Fibroblast of lung (primary cell): Measurements from ENCODE around the gene SUMO2. TPM values are rescaled to one million over a fixed set of nuclear protein-coding genes. Genes with fewer than 3 reads are reported as not detected.
"Not testable (repeated sequence)": the region's sequence is repeated elsewhere in the genome, so short reads cannot be mapped to it uniquely, and the experiment has no call there.

Source experiments
- DNase-seq, 2 donors: peaks; one replicate each; pipeline versions ENCODE4 v3.0.0 to v3.0.0-alpha.2; 2010; ENCODE audit warnings: low read depth in 2 of 2
- H2AFZ ChIP-seq: 2 replicates; pipeline ENCODE4 v1.5.1; 2012; ENCODE audit warnings: low read length, control low read depth, inconsistent platforms
- H3K27ac ChIP-seq: 2 replicates; pipeline ENCODE4 v1.5.1; 2011; ENCODE audit warnings: low read length, control low read depth; ENCODE audit not compliant: insufficient read depth
- H3K27me3 ChIP-seq: 2 replicates; pipeline ENCODE4 v1.5.1; 2011; ENCODE audit warnings: mild to moderate bottlenecking, low read length; ENCODE audit not compliant: control insufficient read depth, insufficient read depth
- H3K36me3 ChIP-seq: 2 replicates; pipeline ENCODE4 v1.5.1; 2011; ENCODE audit warnings: low read length; ENCODE audit not compliant: control insufficient read depth, insufficient read depth
- H3K4me1 ChIP-seq: 2 replicates; pipeline ENCODE4 v1.5.1; 2011; ENCODE audit warnings: low read length; ENCODE audit not compliant: control insufficient read depth, insufficient read depth; ENCODE audit errors: extremely low read depth
- H3K4me2 ChIP-seq: 2 replicates; pipeline ENCODE4 v1.5.1; 2011; ENCODE audit warnings: low read length, control low read depth; ENCODE audit not compliant: insufficient read depth; ENCODE audit errors: extremely low read depth
- H3K4me3 ChIP-seq, 4 experiments: fragments of 200-600 bp in 1 of 4; sonication (generic) in 1 of 4; replicated peaks in 1 of 4; 2 replicates each; pipeline ENCODE4 v1.5.1; 2011 to 2016; ENCODE audit warnings: low read length in 4 of 4, low read depth in 3 of 4, mild to moderate bottlenecking in 3 of 4, control low read depth in 2 of 4, inconsistent platforms in 1 of 4, mixed read lengths in 1 of 4; ENCODE audit not compliant: insufficient read depth in 1 of 4; ENCODE audit errors: control extremely low read depth in 1 of 4
- H3K79me2 ChIP-seq: 2 replicates; pipeline ENCODE4 v1.5.1; 2012; ENCODE audit warnings: mild to moderate bottlenecking, low read length, inconsistent platforms; ENCODE audit not compliant: control insufficient read depth, insufficient read depth
- H3K9ac ChIP-seq: 2 replicates; pipeline ENCODE4 v1.5.1; 2011; ENCODE audit warnings: mild to moderate bottlenecking, low read length, control low read depth; ENCODE audit not compliant: insufficient read depth
- H3K9me3 ChIP-seq: 2 replicates; pipeline ENCODE4 v1.5.1; 2012; ENCODE audit warnings: low read depth, low read length; ENCODE audit not compliant: control insufficient read depth, insufficient read depth
- H4K20me1 ChIP-seq: 2 replicates; pipeline ENCODE4 v1.5.1; 2011; ENCODE audit warnings: low read length; ENCODE audit not compliant: control insufficient read depth, insufficient read depth; ENCODE audit errors: extremely low read depth
- CTCF ChIP-seq, 2 donors: IDR thresholded peaks in 1 of 2; conservative IDR thresholded peaks in 1 of 2; 1 replicate in 1 of 2; 2 replicates in 1 of 2; pipeline ENCODE4 v1.5.1; 2011 to 2012; ENCODE audit warnings: low read length in 2 of 2, control low read depth in 1 of 2, inconsistent platforms in 1 of 2, low read depth in 1 of 2, mild to moderate bottlenecking in 1 of 2
- EZH2 ChIP-seq: IDR thresholded peaks from 2 replicates; pipeline ENCODE4 v1.5.1; 2012; ENCODE audit warnings: low read length, control low read depth, mild to moderate bottlenecking; ENCODE audit errors: missing control alignments
- polyA plus RNA-seq, 2 donors: library from polyadenylated mRNA; depleted of rRNA in 1 of 2; stranded (reverse) in 1 of 2; unstranded in 1 of 2; fragments of >200 nt; gene quantifications; 2 replicates each; pipeline ENCODE4 v1.2.1, GENCODE V29; 2011 to 2012; ENCODE audit warnings: missing spikeins in 1 of 2
- total RNA-seq: library from RNA; depleted of rRNA; stranded (reverse); fragments of >200 nt; gene quantifications from 2 replicates; pipeline ENCODE4 v1.2.1, GENCODE V29; 2014

SUMO2 gene
- total and polyA plus RNA-seq, 2 donors (not counting 1 experiment from before 2014, with no cell fraction given): 122 to 191 TPM

- Histone ChIP-seq H4K20me1 (no peaks in the 10 kb centered on the region), H3K79me2 (peaks cover 59% of the 10 kb centered on the region), H3K27me3 (no peaks in the 10 kb centered on the region), H3K4me1 (no peaks in the 10 kb centered on the region), H3K4me2 (no peak overlapping the region), H3K27ac (no peak overlapping the region), H3K36me3 (peaks cover 11% of the 10 kb centered on the region), H2AFZ (no peak overlapping the region), H3K9ac (no peak overlapping the region), H3K4me3 (no peak overlapping the region), H3K9me3 (no peaks in the 10 kb centered on the region)
- TF ChIP-seq EZH2 (no peak), CTCF (conservative IDR thresholded peaks at IDR 0.05 in 1 of 2, IDR thresholded peaks at IDR 0.05 in 1 of 2; ENCODE audit: low read depth in 1 of 2, low read length in 2 of 2) (no peak)
- DNase-seq: no peak
These were observed 7.8 kb downstream of the SUMO2 start for GRCh38 chr17:75174996-75175395.

- H3K27ac ChIP-seq: no peak overlapping the region
- no peaks in the 10 kb centered on the region for H3K9me3 ChIP-seq
- no peaks in the 10 kb centered on the region for H4K20me1 ChIP-seq
- TF ChIP-seq EZH2 (no peak), CTCF (conservative IDR thresholded peaks at IDR 0.05 in 1 of 2, IDR thresholded peaks at IDR 0.05 in 1 of 2; ENCODE audit: low read depth in 1 of 2, low read length in 2 of 2) (no peak)
- H2AFZ ChIP-seq: no peak overlapping the region
- H3K4me2 ChIP-seq: no peak overlapping the region
- no peak for DNase-seq
- peaks cover 12% of the 10 kb centered on the region for H3K36me3 ChIP-seq
- no peaks in the 10 kb centered on the region for H3K27me3 ChIP-seq
- no peak overlapping the region for H3K9ac ChIP-seq
- peaks cover 45% of the 10 kb centered on the region for H3K79me2 ChIP-seq
- H3K4me3 ChIP-seq: no peak overlapping the region
- H3K4me1 ChIP-seq: no peaks in the 10 kb centered on the region
These were observed 9.2 kb downstream of the SUMO2 start for GRCh38 chr17:75173526-75173925.

- Histone ChIP-seq H3K9ac (no peak overlapping the region), H3K9me3 (no peaks in the 10 kb centered on the region), H3K27ac (no peak overlapping the region), H3K79me2 (peaks cover 15% of the 10 kb centered on the region), H3K4me2 (no peak overlapping the region), H3K36me3 (peaks cover 14% of the 10 kb centered on the region), H3K27me3 (no peaks in the 10 kb centered on the region), H3K4me3 (no peak overlapping the region), H3K4me1 (no peaks in the 10 kb centered on the region), H2AFZ (no peak overlapping the region), H4K20me1 (no peaks in the 10 kb centered on the region)
- DNase-seq: no peak
- TF ChIP-seq CTCF (conservative IDR thresholded peaks at IDR 0.05 in 1 of 2, IDR thresholded peaks at IDR 0.05 in 1 of 2; ENCODE audit: low read depth in 1 of 2, low read length in 2 of 2): no peak
These were observed 13.8 kb downstream of the SUMO2 start for GRCh38 chr17:75168998-75169397.

GRCh38 chr17:75164606-75165005, 18.2 kb downstream of the SUMO2 start:
- H3K4me3 ChIP-seq, H4K20me1 ChIP-seq, H3K4me2 ChIP-seq, H3K27ac ChIP-seq, DNase-seq, H3K9ac ChIP-seq, H3K27me3 ChIP-seq, H2AFZ ChIP-seq, H3K9me3 ChIP-seq, H3K36me3 ChIP-seq, H3K4me1 ChIP-seq, H3K79me2 ChIP-seq: not testable (repeated sequence)
